Esophagus squamous epithelium (tissue), 5 donors: ENCODE results near the gene P2RX6. TPM values are rescaled to one million over a fixed set of nuclear protein-coding genes. Genes with fewer than 3 reads are reported as not detected.
A peak's percentile ranks its signal among the peaks of the same experiment; 100 is the strongest.

Experiments used
- DNase-seq: peaks from one replicate; lab custom pipeline; 2025; lab: John Stamatoyannopoulos, UW
- H3K27ac ChIP-seq, 4 donors: fragments of 200-600 bp; sonication (generic); one replicate each; pipeline ENCODE4 v1.5.1; 2016 to 2019; ENCODE audit warnings: mild to moderate bottlenecking in 1 of 4
- H3K27me3 ChIP-seq, 4 donors: fragments of 200-600 bp; sonication (generic); 1 replicate in 3 of 4; 2 replicates in 1 of 4; pipeline versions ENCODE4 v1.5.1 to v1.6.0; 2017 to 2021; ENCODE audit warnings: antibody characterized with exemption in 1 of 4
- H3K36me3 ChIP-seq, 3 donors: fragments of 200-600 bp; sonication (generic); one replicate each; pipeline ENCODE4 v1.5.1; 2016 to 2019
- H3K4me1 ChIP-seq, 3 donors: fragments of 200-600 bp; sonication (generic); one replicate each; pipeline ENCODE4 v1.5.1; 2017 to 2019
- H3K4me3 ChIP-seq, 4 donors: fragments of 200-600 bp; sonication (generic); 1 replicate in 3 of 4; 2 replicates in 1 of 4; pipeline ENCODE4 v1.5.1; 2016 to 2019; ENCODE audit warnings: mild to moderate bottlenecking in 2 of 4, moderate library complexity in 1 of 4
- H3K9me3 ChIP-seq, 3 donors: fragments of 200-600 bp; sonication (generic); one replicate each; pipeline ENCODE4 v1.5.1; 2016 to 2019
- POLR2A ChIP-seq, 4 donors: fragments of 450-650 bp; IDR thresholded peaks; one replicate each; pipeline ENCODE4 v1.6.1; 2017; ENCODE audit warnings: antibody characterized with exemption in 4 of 4, mild to moderate bottlenecking in 4 of 4, moderate library complexity in 3 of 4
- WGBS, 2 donors: methylation state at CpG; one replicate each; pipeline ENCODE4 v1.1.5; 2018; 5-methylcytosine and 5-hydroxymethylcytosine counted together
- intact Hi-C: fragments of 100-400 bp; cut with DNase I; formaldehyde crosslinking; loops from one replicate; pipeline ENCODE4 v1.15.0; 2022
- total RNA-seq, 4 donors: library from RNA; depleted of rRNA; stranded (reverse); fragments of >200 nt; gene quantifications; one replicate each; pipeline ENCODE4 v1.1.0, GENCODE V29; 2016
- TF ChIP-seq, protein P1 (sequence below), 6 experiments: fragments of 450-650 bp in 4 of 6; fragments of 200-600 bp in 2 of 6; sonication (generic) in 2 of 6; IDR thresholded peaks; one replicate each; pipeline ENCODE4 v1.5.1; 2016 to 2019; ENCODE audit warnings: antibody characterized with exemption in 6 of 6, mild to moderate bottlenecking in 4 of 6, moderate library complexity in 4 of 6
- donor health status: DM: yes; HTN: yes; CAD: no.

Gene P2RX6
- total RNA-seq, 4 donors from 2014 or later: 0.18 to 0.76 (median 0.50) TPM; not detected in 1

DNA sequence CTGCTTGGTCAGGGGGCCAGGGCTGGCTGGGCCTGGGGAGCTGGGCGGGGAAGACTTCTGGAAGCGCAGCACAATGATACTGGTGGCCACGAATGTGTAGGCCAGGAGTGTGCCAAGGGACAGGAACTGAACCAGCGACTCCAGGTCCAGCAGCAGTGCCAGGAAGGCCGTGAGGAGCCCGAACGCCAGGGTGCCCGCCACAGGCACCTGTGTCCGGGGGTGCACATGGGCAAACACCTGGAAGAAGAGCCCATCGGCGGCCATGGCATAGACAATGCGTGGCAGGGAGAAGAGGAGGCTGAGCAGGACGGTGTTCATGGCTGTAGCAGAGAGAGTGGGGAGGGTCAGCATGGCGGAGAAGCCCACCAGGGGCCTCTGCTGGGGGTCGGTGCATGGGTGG is 15.1 kb downstream of the P2RX6 start:
- Histone ChIP-seq H3K9me3 (no peaks in the 10 kb centered on the region), H3K4me1 (peaks cover 24 to 47% (median 27%) of the 10 kb centered on the region in 3 donors), H3K27ac (no peak overlapping the region), H3K36me3 (no peaks in the 10 kb centered on the region), H3K27me3 (peaks cover 0 to 56% (median 0%) of the 10 kb centered on the region in 4 donors), H3K4me3 (no peak overlapping the region)
- intact Hi-C loops: no loop called here
- no peak for TF ChIP-seq POLR2A (IDR thresholded peaks at IDR 0.05)
- TF ChIP-seq, protein P1, sequence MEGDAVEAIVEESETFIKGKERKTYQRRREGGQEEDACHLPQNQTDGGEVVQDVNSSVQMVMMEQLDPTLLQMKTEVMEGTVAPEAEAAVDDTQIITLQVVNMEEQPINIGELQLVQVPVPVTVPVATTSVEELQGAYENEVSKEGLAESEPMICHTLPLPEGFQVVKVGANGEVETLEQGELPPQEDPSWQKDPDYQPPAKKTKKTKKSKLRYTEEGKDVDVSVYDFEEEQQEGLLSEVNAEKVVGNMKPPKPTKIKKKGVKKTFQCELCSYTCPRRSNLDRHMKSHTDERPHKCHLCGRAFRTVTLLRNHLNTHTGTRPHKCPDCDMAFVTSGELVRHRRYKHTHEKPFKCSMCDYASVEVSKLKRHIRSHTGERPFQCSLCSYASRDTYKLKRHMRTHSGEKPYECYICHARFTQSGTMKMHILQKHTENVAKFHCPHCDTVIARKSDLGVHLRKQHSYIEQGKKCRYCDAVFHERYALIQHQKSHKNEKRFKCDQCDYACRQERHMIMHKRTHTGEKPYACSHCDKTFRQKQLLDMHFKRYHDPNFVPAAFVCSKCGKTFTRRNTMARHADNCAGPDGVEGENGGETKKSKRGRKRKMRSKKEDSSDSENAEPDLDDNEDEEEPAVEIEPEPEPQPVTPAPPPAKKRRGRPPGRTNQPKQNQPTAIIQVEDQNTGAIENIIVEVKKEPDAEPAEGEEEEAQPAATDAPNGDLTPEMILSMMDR (IDR thresholded peaks at IDR 0.05): no peak
- 73 to 84% methylated on average over 6 to 13 of the region's 15 CpGs for WGBS, 2 donors
- DNase-seq: no peak

GRCh38 chr22:21030621-21031544 is 15.9 kb downstream of the P2RX6 start:
- Histone ChIP-seq H3K4me3 (no peak overlapping the region), H3K27ac (no peak overlapping the region), H3K9me3 (no peaks in the 10 kb centered on the region), H3K36me3 (no peaks in the 10 kb centered on the region), H3K4me1 (peaks cover 18 to 39% (median 22%) of the 10 kb centered on the region in 3 donors), H3K27me3 (peaks cover 0 to 56% (median 0%) of the 10 kb centered on the region in 4 donors)
- 87 to 94% methylated on average over 25 to 35 of the region's 40 CpGs for WGBS, 2 donors
- no peak for DNase-seq
- TF ChIP-seq, protein P1 (IDR thresholded peaks at IDR 0.05): no peak
- TF ChIP-seq POLR2A (IDR thresholded peaks at IDR 0.05): no peak
- intact Hi-C loops: no loop called here

DNA sequence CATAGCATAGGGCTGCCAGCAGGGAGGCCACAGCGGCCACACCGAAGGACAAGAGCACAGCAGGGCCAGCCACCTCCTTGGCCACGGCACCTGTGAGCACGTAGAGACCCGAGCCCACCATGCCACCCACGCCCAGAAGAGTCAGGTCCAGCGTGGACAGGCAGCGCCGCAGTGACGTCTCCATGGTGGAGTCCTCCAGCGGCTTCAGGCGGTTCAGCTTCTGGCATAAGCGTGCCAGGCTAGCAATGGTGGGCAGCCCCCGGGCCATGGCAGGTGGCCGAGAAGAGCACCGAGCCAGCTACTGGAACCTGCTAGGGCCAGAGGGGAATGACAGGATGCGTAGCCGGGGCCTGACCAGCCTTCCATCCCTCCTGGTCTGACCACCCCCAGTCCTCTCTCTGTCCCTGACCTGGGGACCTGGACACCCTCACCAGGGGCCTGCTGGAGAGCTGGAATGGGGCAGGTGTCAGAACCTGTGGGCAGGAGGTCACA is 16.6 kb downstream of the P2RX6 start:
- WGBS, 2 donors: 76% methylated on average over 7 of the region's 18 CpGs; no CpG with 5 or more reads in 1 of the 2 donors
- TF ChIP-seq POLR2A (IDR thresholded peaks at IDR 0.05): no peak
- TF ChIP-seq, protein P1 (IDR thresholded peaks at IDR 0.05): no peak
- Histone ChIP-seq H3K36me3 (no peaks in the 10 kb centered on the region), H3K4me3 (peak overlapping the region; percentile 34 to 55 (median 46)), H3K27ac (peak overlapping the region in 1 of 4 donors; percentile 9), H3K9me3 (no peaks in the 10 kb centered on the region), H3K27me3 (peaks cover 0 to 56% (median 0%) of the 10 kb centered on the region in 4 donors), H3K4me1 (peaks cover 11 to 32% (median 15%) of the 10 kb centered on the region in 3 donors)
- no peak for DNase-seq
- intact Hi-C loops: no loop called here

GRCh38 chr22:21032037-21032867 is 17.3 kb downstream of the P2RX6 start, which contains the start of gene SLC7A4:
Gene SLC7A4, minus strand, starts transcription at chr22:21032561. Its CDS starts 749 bp downstream, at chr22:21031812.
- peaks cover 9 to 25% (median 11%) of the 10 kb centered on the region in 3 donors for H3K4me1 ChIP-seq
- peak within 1 kb of the TSS; percentile 34 to 55 (median 46) for H3K4me3 ChIP-seq
- H3K9me3 ChIP-seq: no peaks in the 10 kb centered on the region
- H3K36me3 ChIP-seq: no peaks in the 10 kb centered on the region
- no CpG with 5 or more reads among the region's 59 CpGs for WGBS, 2 donors
- peak within 1 kb of the TSS in 3 of 4 donors; percentile 9 to 21 (median 12) for H3K27ac ChIP-seq
- no peak for DNase-seq
- intact Hi-C loops: no loop called here
- no peak for TF ChIP-seq POLR2A (IDR thresholded peaks at IDR 0.05)
- TF ChIP-seq, protein P1 (IDR thresholded peaks at IDR 0.05): no peak
- H3K27me3 ChIP-seq: peaks cover 0 to 56% (median 0%) of the 10 kb centered on the region in 4 donors
